ENCODE measurements around the gene RAC3.

GRCh38 chr17:82035956-82036633, 4.6 kb downstream of the RAC3 start:
- TF ChIP-seq CTCF (conservative IDR thresholded peaks at IDR 0.05 in 1 of 2, IDR thresholded peaks at IDR 0.05 in 1 of 2; ENCODE audit: extremely low read depth in 1 of 2, insufficient read depth in 1 of 2, low read depth in 1 of 2, low read length in 2 of 2) (no peak), EZH2 (IDR thresholded peaks at IDR 0.05; ENCODE audit: borderline replicate concordance, low read length) (no peak)

Measured in mammary epithelial cell (primary cell).